Measurements from ENCODE around the gene SPRED2.

SPRED2 gene

GRCh38 chr2:65432227-65433190 is at the start of gene SPRED2:
SPRED2 (minus strand) TSS chr2:65432599; CDS start chr2:65431987, 612 bp downstream.
- DNase-seq, result peak; percentile 23 to 66 (median 46)

- DNase-seq, result no peak
Measured at GRCh38 chr2:65481961-65482360, 49.6 kb upstream of the SPRED2 start.

GRCh38 chr2:65479524-65479923 is 47.1 kb upstream of the SPRED2 start:
- no peak for DNase-seq

- no peak for DNase-seq
Measured at GRCh38 chr2:65478498-65479135, 46.2 kb upstream of the SPRED2 start.

- no peak for DNase-seq
Measured at GRCh38 chr2:65477590-65477989, 45.2 kb upstream of the SPRED2 start.

- DNase-seq, result no peak
Measured at GRCh38 chr2:65476778-65477177, 44.4 kb upstream of the SPRED2 start.

GRCh38 chr2:65475000-65475399 is 42.6 kb upstream of the SPRED2 start:
- DNase-seq, result no peak

- DNase-seq, result no peak
Measured at GRCh38 chr2:65473045-65473444, 40.6 kb upstream of the SPRED2 start.

GRCh38 chr2:65471409-65471808 is 39.0 kb upstream of the SPRED2 start:
- DNase-seq, result no peak

- no peak for DNase-seq
Measured at GRCh38 chr2:65466551-65466950, 34.2 kb upstream of the SPRED2 start.

- DNase-seq, result no peak
Measured at GRCh38 chr2:65465857-65466256, 33.5 kb upstream of the SPRED2 start.

GRCh38 chr2:65465124-65465523 is 32.7 kb upstream of the SPRED2 start:
- DNase-seq, result no peak

GRCh38 chr2:65464604-65465003 is 32.2 kb upstream of the SPRED2 start:
- DNase-seq, result no peak

GRCh38 chr2:65458999-65459398 is 26.6 kb upstream of the SPRED2 start:
- no peak for DNase-seq

GRCh38 chr2:65456886-65457285 is 24.5 kb upstream of the SPRED2 start:
- DNase-seq, result no peak

- DNase-seq, result no peak
Measured at GRCh38 chr2:65456064-65456463, 23.7 kb upstream of the SPRED2 start.

- DNase-seq, result no peak
Measured at GRCh38 chr2:65453916-65454315, 21.5 kb upstream of the SPRED2 start.

GRCh38 chr2:65452150-65452895 is 19.9 kb upstream of the SPRED2 start:
- no peak for DNase-seq

GRCh38 chr2:65450810-65451209 is 18.4 kb upstream of the SPRED2 start:
- no peak for DNase-seq

- DNase-seq, result no peak
Measured at GRCh38 chr2:65450393-65450792, 18.0 kb upstream of the SPRED2 start.

GRCh38 chr2:65443509-65444186 is 11.2 kb upstream of the SPRED2 start:
- no peak for DNase-seq

GRCh38 chr2:65442420-65443020 is 10.1 kb upstream of the SPRED2 start:
- DNase-seq, result no peak
